ENCODE measurements around the gene MIAT.

The MIAT gene

DNA sequence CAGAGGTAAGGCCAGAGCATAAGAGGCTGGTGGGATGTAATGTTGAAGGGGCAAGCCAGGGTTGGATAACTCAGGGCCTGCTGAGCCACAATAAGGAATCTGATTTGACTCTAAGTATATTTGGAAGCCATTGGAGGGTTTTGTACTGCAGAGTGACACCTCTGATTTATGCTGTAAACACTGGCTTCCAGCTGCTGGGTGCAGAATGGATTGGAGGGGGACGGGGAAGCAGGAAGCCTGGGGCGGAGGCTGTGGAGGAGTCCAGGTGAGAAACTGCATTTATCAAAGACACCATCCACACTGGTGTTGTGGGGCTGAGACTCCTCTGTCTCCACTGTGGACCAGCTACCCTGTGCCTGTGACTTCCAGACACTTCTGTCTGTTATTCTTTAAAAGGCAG, 26.8 kb downstream of the MIAT start:
- DNase-seq (ENCODE audit: extremely low read depth, insufficient read length) = no peak
- Histone ChIP-seq H3K27me3 (replicated peaks; ENCODE audit: control insufficient read depth, insufficient read depth, low read length) (no peaks in the 10 kb centered on the region; the same call in 1 of the 2 replicates), H3K4me3 (replicated peaks; ENCODE audit: low read depth, low read length) (no peak overlapping the region), H3K36me3 (ENCODE audit: control insufficient read depth, insufficient read depth, low read length) (peaks cover 8% of the 10 kb centered on the region)
- TF ChIP-seq, protein P1, sequence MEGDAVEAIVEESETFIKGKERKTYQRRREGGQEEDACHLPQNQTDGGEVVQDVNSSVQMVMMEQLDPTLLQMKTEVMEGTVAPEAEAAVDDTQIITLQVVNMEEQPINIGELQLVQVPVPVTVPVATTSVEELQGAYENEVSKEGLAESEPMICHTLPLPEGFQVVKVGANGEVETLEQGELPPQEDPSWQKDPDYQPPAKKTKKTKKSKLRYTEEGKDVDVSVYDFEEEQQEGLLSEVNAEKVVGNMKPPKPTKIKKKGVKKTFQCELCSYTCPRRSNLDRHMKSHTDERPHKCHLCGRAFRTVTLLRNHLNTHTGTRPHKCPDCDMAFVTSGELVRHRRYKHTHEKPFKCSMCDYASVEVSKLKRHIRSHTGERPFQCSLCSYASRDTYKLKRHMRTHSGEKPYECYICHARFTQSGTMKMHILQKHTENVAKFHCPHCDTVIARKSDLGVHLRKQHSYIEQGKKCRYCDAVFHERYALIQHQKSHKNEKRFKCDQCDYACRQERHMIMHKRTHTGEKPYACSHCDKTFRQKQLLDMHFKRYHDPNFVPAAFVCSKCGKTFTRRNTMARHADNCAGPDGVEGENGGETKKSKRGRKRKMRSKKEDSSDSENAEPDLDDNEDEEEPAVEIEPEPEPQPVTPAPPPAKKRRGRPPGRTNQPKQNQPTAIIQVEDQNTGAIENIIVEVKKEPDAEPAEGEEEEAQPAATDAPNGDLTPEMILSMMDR (IDR thresholded peaks at IDR 0.05; ENCODE audit: insufficient read depth, low read length, poor library complexity, severe bottlenecking) = no peak

DNA sequence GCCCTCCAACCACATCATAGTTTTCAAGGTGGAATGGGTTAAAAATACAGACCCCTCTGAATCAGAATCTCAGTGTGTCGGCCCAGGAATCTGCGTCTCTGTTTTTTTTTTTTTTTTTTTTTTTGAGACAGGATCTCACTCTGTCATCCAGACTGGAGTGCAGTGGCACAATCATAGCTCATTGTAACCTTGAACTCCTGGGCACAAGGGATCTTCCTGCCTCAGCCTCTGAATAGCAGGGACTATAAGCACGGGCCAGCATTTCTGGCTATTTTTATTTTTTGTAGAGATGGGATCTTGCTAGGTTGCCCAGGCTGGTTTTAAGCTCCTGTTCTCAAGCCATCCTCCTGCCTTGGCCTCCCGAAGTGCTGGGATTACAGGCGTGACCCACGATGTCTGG, 28.2 kb downstream of the MIAT start:
- H3K27me3 ChIP-seq (replicated peaks; ENCODE audit: control insufficient read depth, insufficient read depth, low read length) = no peaks in the 10 kb centered on the region; the same call in 1 of the 2 replicates
- no peak overlapping the region for H3K4me3 ChIP-seq (replicated peaks; ENCODE audit: low read depth, low read length)
- H3K36me3 ChIP-seq (ENCODE audit: control insufficient read depth, insufficient read depth, low read length) = peaks cover 7% of the 10 kb centered on the region
- no peak for DNase-seq (ENCODE audit: extremely low read depth, insufficient read length)
- TF ChIP-seq, protein P1 (IDR thresholded peaks at IDR 0.05; ENCODE audit: insufficient read depth, low read length, poor library complexity, severe bottlenecking) = no peak

DNA sequence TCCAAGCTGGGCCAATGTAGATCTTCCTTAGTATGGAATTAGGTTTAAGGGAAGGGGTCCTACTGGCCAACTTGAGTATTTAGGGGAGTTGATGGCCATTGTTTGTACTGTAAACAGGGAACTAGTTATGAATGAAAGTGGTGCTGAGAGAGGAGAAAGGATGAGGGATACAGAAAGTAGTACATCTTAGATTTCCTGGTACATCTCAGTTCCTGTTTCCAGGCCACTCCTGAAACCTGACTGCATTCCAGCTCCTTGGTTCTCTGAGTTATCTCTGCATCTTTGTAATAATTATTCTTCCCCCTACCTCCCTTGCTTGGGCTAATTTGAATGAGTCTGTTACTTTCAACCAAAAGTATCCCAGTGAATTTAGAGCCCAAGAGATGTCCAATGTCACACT, 30.1 kb downstream of the MIAT start:
- H3K4me3 ChIP-seq (replicated peaks; ENCODE audit: low read depth, low read length) = no peak overlapping the region
- H3K27me3 ChIP-seq (replicated peaks; ENCODE audit: control insufficient read depth, insufficient read depth, low read length) = no peaks in the 10 kb centered on the region; the same call in 1 of the 2 replicates
- H3K36me3 ChIP-seq (ENCODE audit: control insufficient read depth, insufficient read depth, low read length) = no peaks in the 10 kb centered on the region; the same call in none of the 2 replicates
- DNase-seq (ENCODE audit: extremely low read depth, insufficient read length) = no peak
- TF ChIP-seq, protein P1 (IDR thresholded peaks at IDR 0.05; ENCODE audit: insufficient read depth, low read length, poor library complexity, severe bottlenecking) = no peak

DNA sequence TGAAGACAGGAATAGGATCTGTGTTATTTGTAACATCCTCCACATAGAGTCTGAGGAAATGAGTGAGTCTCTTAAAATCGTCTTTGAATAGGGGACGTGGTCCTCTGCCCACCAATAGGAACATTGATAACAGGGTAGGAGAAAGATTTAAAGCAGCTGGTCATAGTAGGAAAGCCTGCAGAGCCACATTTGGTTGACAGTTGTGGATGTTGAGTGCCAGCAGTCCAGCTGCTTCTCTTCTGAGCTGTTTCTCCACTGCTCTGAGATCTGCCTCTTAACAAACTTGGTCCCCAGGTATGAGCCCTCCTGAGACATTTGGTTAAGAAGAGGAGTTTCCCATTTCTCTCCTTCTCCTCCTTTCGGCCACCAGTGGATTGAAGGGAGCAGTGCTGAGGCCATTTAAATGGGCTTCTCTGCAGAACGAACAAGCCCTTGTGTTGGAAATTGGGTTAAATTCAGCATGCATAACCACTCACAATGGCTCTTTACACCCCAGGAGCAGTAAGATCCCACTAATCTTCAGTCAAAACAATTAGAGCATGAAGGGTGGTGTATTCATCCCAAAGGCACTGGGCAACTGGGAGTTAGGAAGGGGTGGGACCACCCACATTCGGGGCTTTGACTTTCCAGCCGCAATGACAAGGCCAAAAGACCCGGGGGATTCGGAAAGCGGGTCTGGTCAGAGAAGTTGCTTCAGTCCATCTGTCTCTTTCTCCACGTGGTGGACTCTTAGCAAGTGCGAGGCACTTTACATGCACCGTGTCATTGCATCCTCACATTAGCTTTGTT, 32.3 kb downstream of the MIAT start:
- no peaks in the 10 kb centered on the region; the same call in 1 of the 2 replicates for H3K27me3 ChIP-seq (replicated peaks; ENCODE audit: control insufficient read depth, insufficient read depth, low read length)
- H3K36me3 ChIP-seq (ENCODE audit: control insufficient read depth, insufficient read depth, low read length) = no peaks in the 10 kb centered on the region; the same call in 1 of the 2 replicates
- TF ChIP-seq, protein P1 (IDR thresholded peaks at IDR 0.05; ENCODE audit: insufficient read depth, low read length, poor library complexity, severe bottlenecking) = no peak
- no peak for DNase-seq (ENCODE audit: extremely low read depth, insufficient read length)
- no peak overlapping the region for H3K4me3 ChIP-seq (replicated peaks; ENCODE audit: low read depth, low read length)

DNA sequence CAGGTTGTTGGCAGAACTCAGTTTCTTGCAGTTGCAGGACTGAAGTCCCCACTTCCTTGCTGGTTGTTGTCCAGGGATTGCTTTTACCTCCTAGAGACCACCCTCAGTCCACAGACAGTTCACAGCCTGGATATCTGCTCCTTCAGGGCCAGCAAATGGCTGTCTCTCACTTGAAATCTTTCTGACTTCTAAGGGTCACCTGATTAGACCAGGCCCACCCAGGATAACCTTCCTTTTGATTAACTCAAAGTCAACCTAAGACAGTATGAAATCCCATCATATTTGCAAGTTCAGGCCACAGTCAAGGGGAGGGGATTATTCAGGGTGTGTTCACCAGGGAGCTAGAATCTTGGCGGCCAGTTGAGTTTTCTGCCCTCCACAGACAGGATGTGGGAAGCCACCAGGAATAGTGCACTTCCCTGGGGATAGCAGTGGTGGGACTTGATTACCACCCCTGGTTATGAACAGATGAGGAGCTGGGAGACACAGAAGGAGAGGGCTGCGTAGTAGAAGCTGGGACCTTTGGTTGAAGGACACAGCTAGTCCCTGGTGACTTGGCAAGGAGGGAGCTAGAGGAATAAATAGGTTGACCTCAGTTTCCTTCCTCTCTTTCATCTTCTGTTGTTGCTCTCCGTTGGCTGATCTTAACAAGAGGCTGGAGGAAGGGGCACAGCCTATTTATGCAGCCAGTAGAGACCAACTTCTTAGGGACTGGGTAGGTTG, 33.4 kb downstream of the MIAT start:
- TF ChIP-seq, protein P1 (IDR thresholded peaks at IDR 0.05; ENCODE audit: insufficient read depth, low read length, poor library complexity, severe bottlenecking) = no peak
- Histone ChIP-seq H3K4me3 (replicated peaks; ENCODE audit: low read depth, low read length) (no peak overlapping the region), H3K27me3 (replicated peaks; ENCODE audit: control insufficient read depth, insufficient read depth, low read length) (no peaks in the 10 kb centered on the region), H3K36me3 (ENCODE audit: control insufficient read depth, insufficient read depth, low read length) (no peaks in the 10 kb centered on the region; the same call in 1 of the 2 replicates)
- DNase-seq (ENCODE audit: extremely low read depth, insufficient read length) = no peak

Data from GM06990 (cell line).